Measurements from ENCODE around the gene SF1.

The SF1 gene

GRCh38 chr11:64759722-64760719, 18.3 kb downstream of the SF1 start, which contains the start of gene PYGM:
Gene PYGM, minus strand, starts transcription at chr11:64759974. Its CDS starts 76 bp downstream, at chr11:64759898.
- no peak for DNase-seq

GRCh38 chr11:64759131-64759721, 19.1 kb downstream of the SF1 start:
- DNase-seq: no peak

GRCh38 chr11:64758330-64759079, 19.8 kb downstream of the SF1 start:
- no peak for DNase-seq

GRCh38 chr11:64757549-64758329, 20.6 kb downstream of the SF1 start:
- no peak for DNase-seq

GRCh38 chr11:64755681-64756361, 22.5 kb downstream of the SF1 start:
- no peak for DNase-seq

- DNase-seq: no peak
Observed at GRCh38 chr11:64754919-64755662, 23.3 kb downstream of the SF1 start.

GRCh38 chr11:64754124-64754918, 24.0 kb downstream of the SF1 start:
- no peak for DNase-seq

- DNase-seq: no peak
Observed at GRCh38 chr11:64753380-64754123, 24.8 kb downstream of the SF1 start.

GRCh38 chr11:64753019-64753379, 25.3 kb downstream of the SF1 start:
- no peak for DNase-seq

- no peak for DNase-seq
Observed at GRCh38 chr11:64752175-64752970, 26.0 kb downstream of the SF1 start.

GRCh38 chr11:64751580-64751979, 26.8 kb downstream of the SF1 start:
- no peak for DNase-seq

- no peak for DNase-seq
Observed at GRCh38 chr11:64751136-64751535, 27.2 kb downstream of the SF1 start.

- no peak for DNase-seq
Observed at GRCh38 chr11:64750361-64751054, 27.8 kb downstream of the SF1 start.

GRCh38 chr11:64747961-64748665, 30.2 kb downstream of the SF1 start:
- DNase-seq: no peak

- DNase-seq: no peak
Observed at GRCh38 chr11:64746486-64746885, 31.9 kb downstream of the SF1 start.

- peak; percentile 44 for DNase-seq
Observed at GRCh38 chr11:64745521-64746328, 32.6 kb downstream of the SF1 start.

GRCh38 chr11:64745189-64745520, 33.2 kb downstream of the SF1 start:
- peak; percentile 39 for DNase-seq
